ENCODE results near the gene STPG1. TPM values are rescaled to one million over a fixed set of nuclear protein-coding genes. Genes with fewer than 3 reads are reported as not detected.

The STPG1 gene
- total RNA-seq, 1 experiment from 2014 or later = 14.9 TPM

GRCh38 chr1:24323281-24323680, 90.3 kb downstream of the STPG1 start:
- Histone ChIP-seq H3K9me3 (ENCODE audit: low read length) (no peaks in the 10 kb centered on the region), H3K9ac (ENCODE audit: low read length) (no peak overlapping the region), H4K20me1 (ENCODE audit: low read length) (no peaks in the 10 kb centered on the region), H3K27me3 (ENCODE audit: low read length) (no peaks in the 10 kb centered on the region), H3K4me3 (ENCODE audit: low read length) (no peak overlapping the region), H3K9me2 (replicated peaks; ENCODE audit: low read length) (no peaks in the 10 kb centered on the region), H3K27ac (ENCODE audit: low read length) (0 out of 2 replicates have a peak overlapping the region, but pooled peaks have one; percentile 72), H3K79me2 (ENCODE audit: low read length) (no peaks in the 10 kb centered on the region), H3K4me1 (ENCODE audit: insufficient read depth, low read length) (peaks cover 51% of the 10 kb centered on the region), H3K4me2 (ENCODE audit: low read length) (peak overlapping the region; percentile 79), H3K36me3 (ENCODE audit: low read depth, low read length) (no peaks in the 10 kb centered on the region), H3F3A (ENCODE audit: low read length, unreplicated experiment) (no peaks in the 10 kb centered on the region), H2AFZ (ENCODE audit: low read length) (no peak overlapping the region)
- no peak for ATAC-seq
- ChIA-PET CTCF (no interaction called here), POLR2A (ENCODE audit: unreplicated experiment) (interaction anchor here (0.6 kb wide), 1 partner anchor 11 kb away, joined by 3 read pairs; no protein-coding TSS in a partner anchor)
- TF ChIP-seq EZH2phosphoT487 (IDR thresholded peaks at IDR 0.05; ENCODE audit: borderline replicate concordance, low read length) = no peak
- no peak for TF ChIP-seq EZH2 (IDR thresholded peaks at IDR 0.05; ENCODE audit: low read length, unreplicated experiment)
- TF ChIP-seq CTCF (conservative IDR thresholded peaks at IDR 0.05; ENCODE audit: low read depth, low read length) = no peak
- intact Hi-C loops (cut with micrococcal nuclease) = no loop called here
- DNase-seq = peak; percentile 45
- BruUV-seq (replicated peaks) = no TSS peak

GRCh38 chr1:24322470-24323177, 91.0 kb downstream of the STPG1 start:
- peak overlapping the region; percentile 29; the same call in 1 of the 2 replicates for H2AFZ ChIP-seq (ENCODE audit: low read length)
- no peaks in the 10 kb centered on the region for H3K79me2 ChIP-seq (ENCODE audit: low read length)
- intact Hi-C loops (cut with micrococcal nuclease) = no loop called here
- no TSS peak for BruUV-seq (replicated peaks)
- H3F3A ChIP-seq (ENCODE audit: low read length, unreplicated experiment) = no peaks in the 10 kb centered on the region
- H3K36me3 ChIP-seq (ENCODE audit: low read depth, low read length) = no peaks in the 10 kb centered on the region
- peak overlapping the region; percentile 72 for H3K27ac ChIP-seq (ENCODE audit: low read length)
- DNase-seq = no peak
- H4K20me1 ChIP-seq (ENCODE audit: low read length) = no peaks in the 10 kb centered on the region
- ChIA-PET CTCF (interaction anchor here (0.6 kb wide), 1 partner anchor 119 kb away, joined by 9 read pairs; no protein-coding TSS in a partner anchor), POLR2A (ENCODE audit: unreplicated experiment) (interaction anchor here (0.6 kb wide), 2 partner anchors 10 to 43 kb away, joined by 3 read pairs; no protein-coding TSS in a partner anchor)
- peak overlapping the region; percentile 58 for H3K9ac ChIP-seq (ENCODE audit: low read length)
- TF ChIP-seq CTCF (conservative IDR thresholded peaks at IDR 0.05; ENCODE audit: low read depth, low read length) (no peak), EZH2phosphoT487 (IDR thresholded peaks at IDR 0.05; ENCODE audit: borderline replicate concordance, low read length) (no peak), EZH2 (IDR thresholded peaks at IDR 0.05; ENCODE audit: low read length, unreplicated experiment) (no peak)
- H3K9me2 ChIP-seq (replicated peaks; ENCODE audit: low read length) = no peaks in the 10 kb centered on the region
- ATAC-seq = no peak
- H3K4me3 ChIP-seq (ENCODE audit: low read length) = peak overlapping the region; percentile 43; the same call in 1 of the 2 replicates
- H3K4me2 ChIP-seq (ENCODE audit: low read length) = peak overlapping the region; percentile 79
- no peaks in the 10 kb centered on the region for H3K9me3 ChIP-seq (ENCODE audit: low read length)
- peaks cover 58% of the 10 kb centered on the region for H3K4me1 ChIP-seq (ENCODE audit: insufficient read depth, low read length)
- H3K27me3 ChIP-seq (ENCODE audit: low read length) = no peaks in the 10 kb centered on the region
